Panc1 (cell line): Measurements from ENCODE around the gene C9orf78. TPM values are rescaled to one million over a fixed set of nuclear protein-coding genes. Genes with fewer than 3 reads are reported as not detected.

ENCODE experiments used
- ATAC-seq: fragments of 200-7000 bp; cut with Tn5 transposase; 2 replicates; pipeline ENCODE4 v1.9.1; 2020; ENCODE audit warnings: mild to moderate bottlenecking, moderate library complexity
- BruUV-seq: library from RNA; stranded (reverse); fragments of 400-500 nt; replicated peaks from 2 replicates; lab custom pipeline; 2021; lab: Mats Ljungman, UMichigan
- CTCF ChIA-PET: fragments of 300-600 bp; sonication (Branson Sonifier 250); formaldehyde crosslinking; loops from one replicate; lab custom pipeline; 2022; ENCODE audit warnings: antibody characterized with exemption; lab: Charles Lee
- POLR2A ChIA-PET: fragments of 300-600 bp; sonication (Branson Sonifier 250); formaldehyde crosslinking; loops from one replicate; lab custom pipeline; 2022; ENCODE audit warnings: antibody characterized with exemption; lab: Charles Lee
- DNase-seq: peaks from one replicate; pipeline ENCODE4 v3.0.0-alpha.2; 2010; ENCODE audit warnings: low read depth, low spot score
- H3K27ac ChIP-seq: 2 replicates; pipeline ENCODE4 v1.5.1; 2011; ENCODE audit warnings: mild to moderate bottlenecking, low read length, inconsistent platforms
- H3K27me3 ChIP-seq: fragments of 200-500 bp; sonication (Bioruptor generic); 2 replicates; pipeline ENCODE4 v1.6.0; 2014; ENCODE audit warnings: low read length, inconsistent platforms; ENCODE audit not compliant: control insufficient read depth, insufficient read depth
- H3K36me3 ChIP-seq: fragments of 200-500 bp; sonication (Bioruptor generic); 2 replicates; pipeline ENCODE4 v1.5.1; 2014; ENCODE audit warnings: inconsistent platforms, mild to moderate bottlenecking, low read length, moderate library complexity; ENCODE audit not compliant: control insufficient read depth, insufficient read depth
- H3K4me1 ChIP-seq: 2 replicates; pipeline ENCODE4 v1.5.1; 2011; ENCODE audit warnings: inconsistent platforms, mild to moderate bottlenecking, low read length, moderate library complexity; ENCODE audit not compliant: control insufficient read depth, insufficient read depth
- H3K4me3 ChIP-seq, 2 experiments: 2 replicates each; pipeline ENCODE4 v1.5.1; 2011 to 2012; ENCODE audit warnings: low read depth in 2 of 2, low read length in 2 of 2, mild to moderate bottlenecking in 2 of 2, inconsistent platforms in 1 of 2, moderate library complexity in 1 of 2
- H3K9me3 ChIP-seq: fragments of 200-500 bp; sonication (Bioruptor generic); 2 replicates; pipeline ENCODE4 v1.5.1; 2014; ENCODE audit warnings: low read depth, mild to moderate bottlenecking, inconsistent platforms, low read length, moderate library complexity; ENCODE audit not compliant: control insufficient read depth, insufficient read depth
- POLR2AphosphoS5 ChIP-seq: IDR thresholded peaks from 2 replicates; pipeline ENCODE4 v1.6.1; 2012; ENCODE audit warnings: mild to moderate bottlenecking, low read depth, low read length, moderate library complexity
- REST ChIP-seq, 2 experiments: IDR thresholded peaks; 2 replicates each; pipeline ENCODE4 v1.6.1; 2011 to 2012; ENCODE audit warnings: low read depth in 2 of 2, control low read depth in 1 of 2, low read length in 1 of 2, mild to moderate bottlenecking in 1 of 2, moderate library complexity in 1 of 2; ENCODE audit not compliant: insufficient read depth in 1 of 2
- SIN3A ChIP-seq: IDR thresholded peaks from 2 replicates; pipeline ENCODE4 v1.6.1; 2012; ENCODE audit warnings: low read depth, mild to moderate bottlenecking, low read length, moderate library complexity, borderline replicate concordance; ENCODE audit not compliant: insufficient read depth
- TCF7L2 ChIP-seq: IDR thresholded peaks from 2 replicates; pipeline ENCODE4 v1.6.1; 2011; ENCODE audit warnings: mild to moderate bottlenecking, low read depth, low read length, inconsistent platforms
- in situ Hi-C: cut with HindIII; loops from 2 replicates; pipeline ENCODE4 v1.10.0; 2016; ENCODE audit warnings: low sequenced_read_pairs, low pct_unique_long_range_greater_than_20kb
- intact Hi-C: fragments of 100-400 bp; cut with micrococcal nuclease; formaldehyde crosslinking; loops from one replicate; pipeline ENCODE4 v1.10.0; 2022; ENCODE audit not compliant: unreplicated experiment
- total RNA-seq: library from RNA; stranded (reverse); gene quantifications from one replicate; pipeline ENCODE4 v1.2.1, GENCODE V29; 2021; ENCODE audit not compliant: unreplicated experiment
- TF ChIP-seq, protein P1 (sequence below): fragments of 450-650 bp; IDR thresholded peaks from 2 replicates; pipeline ENCODE4 v1.5.1; 2017; ENCODE audit warnings: mild to moderate bottlenecking

Gene C9orf78
- total RNA-seq, 1 experiment from 2014 or later, result 33.6 TPM

DNA sequence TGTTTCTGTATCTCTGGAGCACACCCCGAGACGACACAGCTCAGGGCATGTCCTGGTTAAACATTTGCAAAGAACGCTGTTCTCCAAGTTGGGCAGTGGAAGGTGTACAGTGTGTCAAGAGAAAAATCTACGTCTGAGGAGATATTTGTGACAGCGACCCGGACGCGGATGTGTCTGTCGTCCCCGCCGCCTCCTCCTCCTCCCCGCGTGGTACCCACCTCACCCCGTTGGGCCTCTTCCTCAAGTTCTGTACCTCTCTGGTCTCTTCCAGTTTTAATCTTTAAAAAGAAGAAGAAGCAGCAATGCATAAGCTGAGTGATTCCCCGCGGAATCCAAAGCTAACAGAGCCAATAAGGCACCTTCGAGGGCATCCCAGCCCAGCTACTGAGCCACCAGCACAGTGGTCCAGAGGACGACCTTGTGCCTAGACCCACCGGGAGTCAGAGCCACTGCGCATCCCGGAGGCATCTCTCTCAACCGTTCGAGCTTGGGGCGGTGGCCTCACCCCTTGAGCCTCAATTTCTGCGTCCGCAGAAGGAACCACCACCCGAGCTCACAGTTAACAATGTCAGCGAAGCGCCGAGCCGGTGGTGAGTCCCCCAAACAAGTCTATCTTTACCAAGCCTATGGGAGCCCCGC is 467 bp downstream of the C9orf78 start:
- TF ChIP-seq, protein P1, sequence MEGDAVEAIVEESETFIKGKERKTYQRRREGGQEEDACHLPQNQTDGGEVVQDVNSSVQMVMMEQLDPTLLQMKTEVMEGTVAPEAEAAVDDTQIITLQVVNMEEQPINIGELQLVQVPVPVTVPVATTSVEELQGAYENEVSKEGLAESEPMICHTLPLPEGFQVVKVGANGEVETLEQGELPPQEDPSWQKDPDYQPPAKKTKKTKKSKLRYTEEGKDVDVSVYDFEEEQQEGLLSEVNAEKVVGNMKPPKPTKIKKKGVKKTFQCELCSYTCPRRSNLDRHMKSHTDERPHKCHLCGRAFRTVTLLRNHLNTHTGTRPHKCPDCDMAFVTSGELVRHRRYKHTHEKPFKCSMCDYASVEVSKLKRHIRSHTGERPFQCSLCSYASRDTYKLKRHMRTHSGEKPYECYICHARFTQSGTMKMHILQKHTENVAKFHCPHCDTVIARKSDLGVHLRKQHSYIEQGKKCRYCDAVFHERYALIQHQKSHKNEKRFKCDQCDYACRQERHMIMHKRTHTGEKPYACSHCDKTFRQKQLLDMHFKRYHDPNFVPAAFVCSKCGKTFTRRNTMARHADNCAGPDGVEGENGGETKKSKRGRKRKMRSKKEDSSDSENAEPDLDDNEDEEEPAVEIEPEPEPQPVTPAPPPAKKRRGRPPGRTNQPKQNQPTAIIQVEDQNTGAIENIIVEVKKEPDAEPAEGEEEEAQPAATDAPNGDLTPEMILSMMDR, result no peak
- no peak for TF ChIP-seq POLR2AphosphoS5
- TF ChIP-seq REST (IDR thresholded peaks at IDR 0.05; ENCODE audit: insufficient read depth in 1 of 2, low read depth in 2 of 2, low read length in 1 of 2), result no peak
- no peak for TF ChIP-seq SIN3A
- no peak for TF ChIP-seq TCF7L2
- H3K36me3 ChIP-seq, result peaks cover 3% of the 10 kb centered on the region
- in situ Hi-C loops, result no loop called here
- no peaks in the 10 kb centered on the region for H3K9me3 ChIP-seq
- DNase-seq (no peak), ATAC-seq (peak; percentile 43)
- ChIA-PET CTCF (interaction anchor here (0.7 kb wide), 1 partner anchor 108 kb away, joined by 3 read pairs; no protein-coding TSS in a partner anchor), POLR2A (interaction anchor here (0.5 to 0.6 kb wide), 2 partner anchors 25 to 238 kb away, joined by 3 read pairs; no protein-coding TSS in a partner anchor)
- H3K27me3 ChIP-seq, result no peaks in the 10 kb centered on the region
- BruUV-seq, result no TSS peak
- peak overlapping the region; percentile 84 for H3K27ac ChIP-seq
- intact Hi-C loops, result no loop called here
- peak overlapping the region; percentile 94 to 96 for H3K4me3 ChIP-seq
- peaks cover 8% of the 10 kb centered on the region; the same call in 1 of the 2 replicates for H3K4me1 ChIP-seq

DNA sequence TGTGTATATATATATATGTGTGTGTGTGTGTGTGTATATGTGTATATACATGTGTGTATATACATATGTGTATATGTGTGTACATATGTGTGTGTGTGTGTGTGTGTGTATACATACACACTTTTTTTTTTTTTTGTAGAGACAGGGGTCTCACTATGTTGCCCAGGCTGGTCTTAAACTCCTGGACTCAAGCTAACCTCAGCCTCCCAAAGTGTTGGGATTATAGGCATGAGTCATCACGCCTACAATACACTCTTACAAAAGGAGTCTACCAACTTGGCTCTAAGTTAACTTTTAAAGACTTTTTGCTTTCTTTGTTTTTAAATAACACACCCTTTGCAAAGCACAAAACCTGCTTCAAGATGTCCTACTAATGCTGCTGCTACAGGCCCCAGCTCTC is 2.1 kb downstream of the C9orf78 start:
- no peaks in the 10 kb centered on the region for H3K27me3 ChIP-seq
- H3K36me3 ChIP-seq, result peaks cover 3% of the 10 kb centered on the region
- BruUV-seq, result no TSS peak
- TF ChIP-seq REST (IDR thresholded peaks at IDR 0.05; ENCODE audit: insufficient read depth in 1 of 2, low read depth in 2 of 2, low read length in 1 of 2) (no peak), TCF7L2 (no peak), SIN3A (no peak), POLR2AphosphoS5 (no peak)
- TF ChIP-seq, protein P1, result no peak
- peaks cover 8% of the 10 kb centered on the region; the same call in 1 of the 2 replicates for H3K4me1 ChIP-seq
- DNase-seq (no peak), ATAC-seq (no peak)
- H3K4me3 ChIP-seq, result no peak overlapping the region
- no peaks in the 10 kb centered on the region for H3K9me3 ChIP-seq
- POLR2A ChIA-PET, result interaction anchor here (0.6 kb wide), 1 partner anchor 24 kb away, joined by 3 read pairs; no protein-coding TSS in a partner anchor
- in situ Hi-C loops, result no loop called here
- H3K27ac ChIP-seq, result no peak overlapping the region
- intact Hi-C loops, result no loop called here
- CTCF ChIA-PET, result no interaction called here
